ENCODE measurements around the gene KRTAP1-5. TPM values are rescaled to one million over a fixed set of nuclear protein-coding genes. Genes with fewer than 3 reads are reported as not detected.
"Not testable (repeated sequence)": the region's sequence is repeated elsewhere in the genome, so short reads cannot be mapped to it uniquely, and the experiment has no call there.

The KRTAP1-5 gene
- total RNA-seq, 3 donors from 2014 or later = not detected

- Histone ChIP-seq H3K36me3 (no peaks in the 10 kb centered on the region), H3K27me3 (no peaks in the 10 kb centered on the region), H3K4me3 (no peak overlapping the region), H3K27ac (peak overlapping the region in 1 of 2 donors; percentile 25), H3K4me1 (no peaks in the 10 kb centered on the region), H3K9me3 (no peaks in the 10 kb centered on the region)
- intact Hi-C loops (cut with DNase I; ENCODE audit: low total_unique reads) = no loop called here
- no peak for DNase-seq (ENCODE audit: low spot score in 2 of 2)
- TF ChIP-seq POLR2A (IDR thresholded peaks at IDR 0.05) = no peak
- TF ChIP-seq POLR2AphosphoS5 (IDR thresholded peaks at IDR 0.05) = no peak
- no peak for TF ChIP-seq CTCF (IDR thresholded peaks at IDR 0.05)
Observed at GRCh38 chr17:41061964-41062363, 35.0 kb upstream of the KRTAP1-5 start.

- H3K9me3 ChIP-seq = no peaks in the 10 kb centered on the region
- no peak for TF ChIP-seq POLR2AphosphoS5 (IDR thresholded peaks at IDR 0.05)
- no peak for TF ChIP-seq CTCF (IDR thresholded peaks at IDR 0.05)
- TF ChIP-seq POLR2A (IDR thresholded peaks at IDR 0.05) = no peak
- no peak within 1 kb of the TSS for H3K27ac ChIP-seq
- no peak within 1 kb of the TSS for H3K4me3 ChIP-seq
- intact Hi-C loops (cut with DNase I; ENCODE audit: low total_unique reads) = no loop called here
- H3K36me3 ChIP-seq = no peaks in the 10 kb centered on the region
- DNase-seq (ENCODE audit: low spot score in 2 of 2) = no peak
- H3K4me1 ChIP-seq = no peaks in the 10 kb centered on the region
- no peaks in the 10 kb centered on the region for H3K27me3 ChIP-seq
Observed at GRCh38 chr17:41060052-41060604, 33.1 kb upstream of the KRTAP1-5 start, which contains the start of gene KRTAP2-3. TSS of gene KRTAP2-3 (minus strand) at chr17:41060114. CDS start at chr17:41060050, 64 bp downstream.

GRCh38 chr17:41059276-41060051, 32.5 kb upstream of the KRTAP1-5 start:
- H3K4me3 ChIP-seq; H3K27ac ChIP-seq; DNase-seq (ENCODE audit: low spot score in 2 of 2); H3K27me3 ChIP-seq; H3K9me3 ChIP-seq; H3K36me3 ChIP-seq; H3K4me1 ChIP-seq: not testable (repeated sequence)
- intact Hi-C loops (cut with DNase I; ENCODE audit: low total_unique reads) = loop anchor here (2.0 kb wide), 1 partner anchor 33 kb away; no protein-coding TSS in a partner anchor

- no peaks in the 10 kb centered on the region for H3K9me3 ChIP-seq
- no peak overlapping the region for H3K27ac ChIP-seq
- intact Hi-C loops (cut with DNase I; ENCODE audit: low total_unique reads) = loop anchor here (2.0 kb wide), 1 partner anchor 34 kb away; no protein-coding TSS in a partner anchor
- H3K27me3 ChIP-seq = no peaks in the 10 kb centered on the region
- H3K4me3 ChIP-seq = no peak overlapping the region
- H3K36me3 ChIP-seq = no peaks in the 10 kb centered on the region
- H3K4me1 ChIP-seq = no peaks in the 10 kb centered on the region
- TF ChIP-seq POLR2A (IDR thresholded peaks at IDR 0.05) (no peak), POLR2AphosphoS5 (IDR thresholded peaks at IDR 0.05) (no peak), CTCF (IDR thresholded peaks at IDR 0.05) (no peak)
- no peak for DNase-seq (ENCODE audit: low spot score in 2 of 2)
Observed at GRCh38 chr17:41058741-41059140, 31.7 kb upstream of the KRTAP1-5 start.

- Histone ChIP-seq H3K27me3 (no peaks in the 10 kb centered on the region), H3K9me3 (no peaks in the 10 kb centered on the region), H3K4me1 (no peaks in the 10 kb centered on the region), H3K36me3 (no peaks in the 10 kb centered on the region), H3K27ac (no peak overlapping the region), H3K4me3 (no peak overlapping the region)
- TF ChIP-seq POLR2A (IDR thresholded peaks at IDR 0.05) (no peak), POLR2AphosphoS5 (IDR thresholded peaks at IDR 0.05) (no peak), CTCF (IDR thresholded peaks at IDR 0.05) (no peak)
- DNase-seq (ENCODE audit: low spot score in 2 of 2) = no peak
- intact Hi-C loops (cut with DNase I; ENCODE audit: low total_unique reads) = no loop called here
Observed at GRCh38 chr17:41057547-41057946, 30.5 kb upstream of the KRTAP1-5 start.

- intact Hi-C loops (cut with DNase I; ENCODE audit: low total_unique reads); H3K4me3 ChIP-seq; H3K27ac ChIP-seq; H3K9me3 ChIP-seq; H3K27me3 ChIP-seq; H3K36me3 ChIP-seq; DNase-seq (ENCODE audit: low spot score in 2 of 2); H3K4me1 ChIP-seq: not testable (repeated sequence)
Observed at GRCh38 chr17:41055130-41055529, 28.1 kb upstream of the KRTAP1-5 start, which contains the start of gene KRTAP2-2. TSS of gene KRTAP2-2 (minus strand) at chr17:41055230. CDS start at chr17:41055211, 19 bp downstream.

GRCh38 chr17:41054556-41054955, 27.5 kb upstream of the KRTAP1-5 start:
- H3K36me3 ChIP-seq; H3K4me3 ChIP-seq; H3K27me3 ChIP-seq; H3K4me1 ChIP-seq; H3K9me3 ChIP-seq; DNase-seq (ENCODE audit: low spot score in 2 of 2); H3K27ac ChIP-seq; intact Hi-C loops (cut with DNase I; ENCODE audit: low total_unique reads): not testable (repeated sequence)
